NCI-H2196 (cell line): ENCODE data around the gene SRPRB.
"Not testable (repeated sequence)": the region's sequence is repeated elsewhere in the genome, so short reads cannot be mapped to it uniquely, and the experiment has no call there.

ENCODE experiments used
- DNase-seq: peaks from one replicate; lab custom pipeline; 2025; ENCODE audit not compliant: unreplicated experiment; lab: John Stamatoyannopoulos, UW

The SRPRB gene

DNA sequence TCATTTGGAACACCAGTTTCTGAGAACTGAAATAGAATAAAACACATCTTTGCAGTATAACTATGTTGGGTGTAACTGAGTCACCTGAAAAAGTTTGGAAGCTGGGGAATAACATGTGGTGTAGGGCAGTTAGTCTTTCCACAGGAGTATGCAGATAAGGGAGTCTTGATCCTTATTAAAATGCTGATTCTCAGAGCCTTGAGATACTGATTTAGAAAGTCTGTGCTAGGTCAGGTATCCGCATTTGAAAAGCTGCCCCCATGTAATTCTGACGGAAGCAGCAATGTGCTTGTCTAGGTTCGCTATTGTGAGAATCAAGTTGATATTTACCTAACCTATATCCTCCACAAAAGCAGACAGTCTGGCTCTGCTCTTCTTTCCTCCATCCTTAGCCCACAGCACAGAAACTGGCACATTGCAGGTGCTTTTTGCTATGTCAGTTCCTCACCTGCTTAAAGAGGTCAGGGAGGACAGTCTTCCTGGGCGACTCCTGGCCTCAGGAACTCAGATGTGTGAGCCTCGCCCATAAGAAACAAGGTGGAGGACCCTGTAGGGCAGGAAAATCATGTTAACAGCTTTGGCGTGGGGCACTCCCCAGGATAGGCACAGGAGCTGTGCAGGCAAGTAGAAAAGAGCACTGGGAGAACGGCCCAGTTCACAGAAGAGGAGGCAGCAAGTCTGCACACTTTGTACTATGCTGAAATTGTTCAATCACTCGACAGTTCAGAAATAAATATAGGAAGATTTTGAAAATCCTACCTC, 27.6 kb upstream of the SRPRB start:
- no peak for DNase-seq

DNA sequence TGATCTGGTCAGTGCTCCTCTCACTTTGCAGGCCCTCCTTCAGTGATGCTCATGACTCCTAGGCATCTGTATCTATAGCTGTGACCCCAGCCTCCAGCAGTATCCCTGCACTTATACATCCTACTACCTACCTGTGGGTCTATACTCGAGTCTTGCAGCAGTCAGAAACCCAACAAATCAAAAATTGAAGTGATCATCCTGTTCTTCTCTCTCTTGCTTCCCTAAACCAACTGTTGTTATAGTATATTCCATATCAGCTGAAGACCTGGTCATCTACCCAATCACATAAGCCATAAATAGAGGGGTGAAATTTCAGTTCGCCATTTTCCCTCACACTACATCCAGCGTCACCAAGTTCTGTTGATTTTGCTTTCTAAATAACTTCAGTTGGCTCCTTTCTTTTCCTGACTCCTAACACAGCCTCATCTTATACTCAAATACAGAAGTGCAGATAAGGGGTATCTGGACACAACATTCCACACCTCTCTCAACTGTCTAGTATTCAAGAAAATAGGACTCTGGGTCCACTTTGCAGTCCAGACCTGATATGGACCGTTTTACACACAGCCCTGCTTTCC, 25.9 kb upstream of the SRPRB start:
- DNase-seq: no peak

DNA sequence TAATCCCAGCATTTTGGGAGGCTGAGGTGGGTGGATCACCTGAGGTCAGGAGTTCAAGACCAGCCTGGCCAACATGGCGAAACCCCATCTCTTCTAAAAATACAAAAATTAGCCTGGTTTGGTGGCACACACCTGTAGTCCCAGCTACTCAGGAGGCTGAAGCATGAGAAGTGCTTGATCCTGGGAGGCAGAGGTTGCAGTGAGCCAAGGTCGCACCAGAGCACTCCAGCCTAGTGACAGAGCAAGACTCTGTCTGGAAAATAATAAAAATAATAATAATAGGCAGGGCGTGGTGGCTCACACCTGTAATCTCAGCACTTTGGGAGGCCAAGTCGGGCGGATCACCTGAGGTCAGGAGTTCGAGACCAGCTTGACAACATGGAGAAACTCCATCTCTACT, 24.9 kb upstream of the SRPRB start:
- DNase-seq: not testable (repeated sequence)

DNA sequence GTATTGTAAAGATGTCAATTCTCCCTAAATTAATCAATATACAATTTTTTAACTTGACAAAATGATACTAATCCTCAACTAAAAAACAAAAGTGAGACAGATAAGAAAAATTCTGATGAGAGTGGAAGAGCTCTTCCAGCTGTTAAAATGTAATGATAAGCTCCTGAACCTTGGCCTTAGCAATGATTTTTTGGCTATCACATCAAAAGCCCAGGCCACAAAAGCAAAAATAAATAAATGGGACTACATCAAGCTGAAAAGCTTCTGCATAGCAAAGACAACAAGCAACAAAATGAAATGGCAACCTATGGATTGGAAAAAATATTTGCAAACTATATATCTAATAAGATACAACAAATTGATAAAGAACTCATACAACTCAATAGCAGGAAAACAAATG, 24.0 kb upstream of the SRPRB start:
- no peak for DNase-seq

DNA sequence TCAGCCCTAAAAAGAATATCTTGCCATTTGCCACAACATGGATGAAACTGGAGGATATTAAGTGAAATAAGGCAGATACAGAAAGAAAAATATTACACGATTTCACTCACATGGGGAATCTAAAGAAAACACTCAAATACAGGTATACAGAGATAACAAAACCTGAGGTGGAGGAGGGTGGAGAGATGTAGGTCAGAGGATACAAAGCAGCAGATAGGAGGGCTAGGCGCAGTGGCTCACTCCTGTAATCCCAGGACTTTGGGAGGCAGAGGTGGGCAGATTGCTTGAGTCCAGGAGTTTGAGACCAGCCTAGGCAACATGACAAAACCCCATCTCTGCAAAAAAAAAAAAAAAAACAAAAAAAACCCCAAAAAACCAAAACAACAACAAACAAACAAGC, 23.2 kb upstream of the SRPRB start:
- DNase-seq: no peak

DNA sequence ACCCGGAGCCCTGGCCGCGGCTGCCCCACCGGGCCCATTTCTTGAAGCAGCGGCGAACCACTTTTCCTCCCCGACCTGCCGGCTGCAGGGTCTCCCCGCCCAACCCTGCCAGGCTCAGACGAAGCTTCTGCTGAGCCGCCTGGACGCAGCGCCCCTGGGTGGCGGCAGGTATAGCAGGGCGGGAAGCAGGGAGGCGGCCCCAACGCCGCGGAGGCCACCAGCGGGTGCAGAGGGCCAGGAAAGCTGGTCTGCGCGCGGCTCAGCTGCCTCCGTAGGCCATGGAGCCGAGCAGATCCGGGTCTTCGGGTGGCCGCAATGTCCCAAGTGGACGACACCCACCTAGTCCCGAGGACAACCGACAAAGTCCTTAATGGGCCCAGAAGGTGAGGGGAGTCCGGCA, 21.9 kb upstream of the SRPRB start:
- DNase-seq: no peak

DNA sequence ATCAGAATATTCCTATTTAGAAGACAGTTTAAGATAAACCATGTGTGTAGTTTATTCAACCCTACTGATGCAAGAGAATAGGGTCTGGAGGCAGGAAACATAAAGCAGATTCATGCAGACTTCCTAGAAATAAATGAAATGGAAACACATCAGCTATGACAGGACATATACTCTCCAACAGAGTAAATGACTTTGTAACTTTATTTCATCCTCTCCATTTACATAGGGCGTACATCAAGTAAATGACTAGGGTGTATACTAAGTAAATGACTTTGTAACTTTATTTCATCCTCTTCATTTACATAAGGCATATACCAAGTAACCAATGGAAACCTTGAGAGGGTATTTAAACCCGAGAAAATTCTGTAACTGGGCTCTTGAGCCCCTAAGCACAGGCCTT, 17.6 kb upstream of the SRPRB start:
- no peak for DNase-seq

DNA sequence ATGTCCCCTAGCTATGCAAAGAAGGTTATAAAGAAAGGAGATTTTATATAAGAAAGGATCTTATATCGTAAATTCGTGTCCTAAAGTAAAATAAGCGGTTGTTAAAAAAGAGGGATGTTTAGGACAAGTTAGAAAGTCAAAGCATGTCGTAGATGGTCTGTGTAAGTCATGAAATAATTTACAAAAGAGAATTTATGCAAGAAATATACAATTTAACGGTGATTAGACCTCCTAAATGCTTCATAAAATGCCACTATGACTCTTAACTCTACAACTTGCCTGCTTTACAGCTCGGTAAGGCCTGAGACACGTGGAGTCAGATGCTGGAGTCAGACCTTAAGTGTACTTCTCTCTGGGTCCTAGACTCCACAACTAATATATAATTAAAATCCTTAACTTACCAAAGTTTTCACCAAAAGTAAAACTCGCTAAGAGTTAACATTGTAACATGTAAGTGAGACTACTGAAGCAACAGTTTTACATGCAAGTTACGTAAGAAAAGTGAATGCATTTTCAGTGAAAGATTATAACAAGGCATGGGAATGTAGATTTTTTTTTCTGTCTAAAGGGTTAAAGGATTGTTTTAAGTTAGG, 13.3 kb upstream of the SRPRB start:
- peak; percentile 25 for DNase-seq

DNA sequence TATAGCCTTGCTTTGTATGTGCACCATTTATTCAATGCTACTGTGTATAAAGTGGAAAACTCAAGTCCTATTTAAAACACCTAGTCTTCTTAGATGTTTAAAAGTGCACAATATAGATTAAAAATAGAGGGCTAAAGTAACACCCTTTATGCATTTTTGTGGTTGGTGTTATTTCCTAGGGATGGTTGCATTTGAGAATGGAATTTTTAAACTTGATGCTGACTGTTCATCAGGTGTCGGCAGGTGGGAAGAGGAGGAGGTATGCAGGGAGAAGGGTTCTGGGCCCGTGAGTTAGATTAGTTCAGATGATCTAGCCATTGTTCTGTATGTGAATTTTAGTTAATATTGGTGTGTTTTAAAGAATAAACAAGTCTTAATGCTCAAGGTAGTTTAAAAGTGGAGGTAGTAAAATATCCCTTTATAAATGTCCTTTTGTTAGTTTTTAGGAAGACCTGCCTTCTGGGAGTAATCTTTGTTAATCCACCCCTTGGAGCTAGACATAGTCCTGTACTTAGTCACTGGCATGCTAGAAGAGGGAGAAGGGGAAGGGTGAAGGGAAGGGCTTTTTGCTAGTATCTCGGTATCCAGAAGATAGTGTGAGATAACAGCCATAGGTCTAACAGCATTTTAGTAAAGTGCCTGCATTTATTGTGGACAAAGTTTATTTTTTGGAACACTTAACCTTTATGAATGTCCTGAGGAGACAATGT, 8.1 kb upstream of the SRPRB start:
- no peak for DNase-seq

DNA sequence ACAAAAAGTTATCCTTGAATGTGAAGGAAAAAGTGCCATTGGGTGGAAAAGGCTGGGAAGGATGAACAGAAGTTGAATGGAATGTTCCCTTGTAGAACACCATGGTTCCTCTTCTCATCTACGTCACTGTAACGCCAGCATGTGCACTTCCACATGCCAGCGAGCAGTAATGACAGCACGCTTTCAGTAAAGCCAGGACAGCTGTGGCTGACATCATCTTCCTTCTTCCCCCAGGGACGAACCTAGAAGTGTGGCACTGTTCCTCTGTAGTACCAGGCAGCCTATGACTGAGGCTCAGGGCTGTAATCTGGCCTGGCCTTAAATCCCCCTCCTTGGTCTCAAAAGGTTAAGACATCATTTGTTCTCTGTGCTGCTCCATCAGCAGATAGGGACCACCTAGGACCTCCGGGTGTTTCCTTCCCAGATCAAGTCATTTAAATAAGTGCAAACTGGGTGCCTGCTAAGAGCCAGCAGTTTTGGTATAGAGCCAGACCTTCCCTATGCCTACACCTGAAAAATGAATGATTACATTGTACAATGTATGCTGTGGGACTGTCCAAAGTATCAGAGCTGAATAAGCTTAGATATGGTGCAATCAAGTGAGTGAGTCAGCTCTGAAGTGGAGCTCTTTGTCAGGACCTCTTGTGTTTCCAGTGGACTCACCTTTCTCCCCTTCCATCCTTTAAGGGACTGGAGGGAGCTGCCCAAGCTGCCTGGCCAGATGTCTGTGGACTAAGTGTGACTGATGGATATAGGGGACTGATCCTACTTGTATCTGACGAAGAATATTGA, 5.6 kb upstream of the SRPRB start:
- DNase-seq: no peak

DNA sequence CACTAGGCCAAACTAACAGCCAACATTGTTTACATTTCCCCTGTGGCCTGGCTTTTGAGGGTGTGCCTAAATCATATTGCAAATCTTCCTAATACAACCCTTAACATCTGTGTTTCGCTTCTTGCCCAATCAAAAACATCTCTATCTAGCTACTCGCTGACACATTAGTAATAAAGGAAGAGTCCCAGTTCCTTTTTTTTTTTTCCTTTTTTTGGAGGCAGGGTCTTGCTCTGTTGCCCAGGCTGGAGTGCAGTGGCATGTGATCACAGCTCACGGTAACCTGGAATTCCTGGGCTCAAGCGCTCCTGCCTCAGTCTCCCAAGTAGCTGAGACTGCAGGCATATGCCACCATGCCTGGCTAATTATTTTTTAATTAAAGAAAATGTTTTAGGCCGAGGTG, 2.1 kb upstream of the SRPRB start:
- DNase-seq: no peak

DNA sequence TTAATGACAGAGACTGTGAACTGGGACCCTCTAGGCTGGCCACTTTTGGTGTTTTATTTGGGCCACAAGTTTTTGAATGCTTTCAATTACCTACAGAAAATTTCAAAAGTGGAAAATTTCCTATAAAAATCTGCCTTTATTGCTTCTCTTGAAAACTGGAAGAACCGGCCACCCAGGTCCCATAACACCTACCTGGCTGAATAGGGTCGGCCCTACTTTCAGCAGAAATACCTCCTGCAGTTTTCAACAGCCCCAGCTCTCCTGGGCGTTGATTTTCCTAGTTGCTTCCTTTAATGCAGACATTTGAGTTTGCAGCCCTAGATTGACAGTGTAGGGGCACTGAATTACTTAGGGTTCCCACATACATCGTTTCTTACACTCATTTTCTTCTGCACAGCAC, 719 bp upstream of the SRPRB start:
- DNase-seq: no peak

DNA sequence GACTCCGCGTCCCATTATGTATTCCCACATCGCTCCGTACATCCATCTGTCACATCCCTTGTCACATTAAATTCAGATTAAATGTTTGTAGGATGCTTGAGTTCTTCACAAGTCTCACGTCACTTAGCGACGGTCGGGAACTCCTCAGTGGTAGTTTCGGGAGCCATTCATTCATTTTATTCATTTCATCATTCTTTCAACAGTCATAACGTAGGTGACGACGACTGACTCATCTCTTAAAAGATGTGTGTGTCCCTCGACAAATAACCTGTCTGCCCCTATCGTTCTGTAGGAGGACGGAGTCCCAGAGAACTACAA, 272 bp upstream of the SRPRB start:
- DNase-seq: no peak

DNA sequence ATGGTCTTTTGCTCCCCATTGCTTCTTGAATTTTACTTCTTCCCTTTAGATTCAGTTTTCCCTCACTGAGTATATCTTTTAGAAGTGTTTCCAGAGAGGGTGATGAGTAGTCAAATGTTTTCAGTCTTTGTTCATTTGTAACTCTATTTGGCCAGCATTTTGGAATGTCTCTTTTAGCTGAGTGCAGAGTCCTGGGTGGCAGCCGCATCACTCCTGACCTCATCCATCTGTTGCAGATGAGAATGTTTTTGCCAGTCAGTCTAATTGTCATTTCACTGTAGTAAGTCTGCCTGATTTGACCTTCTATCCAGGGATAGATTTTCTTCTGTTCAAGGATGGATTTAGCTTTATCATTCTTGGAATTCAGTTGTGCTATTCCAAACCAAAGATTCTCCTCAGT, 7.3 kb downstream of the SRPRB start:
- no peak for DNase-seq

DNA sequence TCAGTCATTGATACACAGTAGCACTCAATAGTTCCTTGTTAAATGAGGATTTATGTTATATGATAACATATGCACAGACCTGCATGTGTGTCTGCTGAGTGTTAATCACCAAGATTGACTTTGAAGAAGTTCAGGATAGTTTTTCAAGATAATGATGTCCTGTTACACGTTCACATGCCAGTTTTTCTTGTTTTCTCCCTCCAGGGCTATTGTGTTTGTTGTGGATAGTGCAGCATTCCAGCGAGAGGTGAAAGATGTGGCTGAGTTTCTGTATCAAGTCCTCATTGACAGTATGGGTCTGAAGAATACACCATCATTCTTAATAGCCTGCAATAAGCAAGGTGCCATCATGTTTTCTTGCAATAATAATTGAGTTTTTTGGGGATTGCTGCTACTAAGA, 9.8 kb downstream of the SRPRB start:
- DNase-seq: no peak

DNA sequence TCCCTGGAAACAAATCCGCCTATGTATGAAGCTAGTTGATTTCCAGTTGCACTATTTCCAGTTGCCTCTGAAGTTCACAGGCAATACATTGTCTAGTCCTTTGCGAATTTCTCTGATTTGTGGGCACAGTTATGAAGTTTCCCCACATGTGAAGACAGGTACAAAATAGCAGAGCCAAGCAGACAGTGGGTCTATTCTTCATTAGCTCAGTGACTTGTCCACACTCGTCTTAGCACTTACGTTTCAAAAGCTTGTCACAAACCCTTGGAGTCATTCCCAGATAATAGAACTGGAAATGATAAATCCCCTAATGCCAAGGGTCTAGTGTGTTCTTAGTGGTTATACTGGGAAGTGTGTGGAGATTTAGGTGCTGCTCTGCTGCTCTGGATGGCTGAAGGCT, 14.5 kb downstream of the SRPRB start:
- DNase-seq: no peak

DNA sequence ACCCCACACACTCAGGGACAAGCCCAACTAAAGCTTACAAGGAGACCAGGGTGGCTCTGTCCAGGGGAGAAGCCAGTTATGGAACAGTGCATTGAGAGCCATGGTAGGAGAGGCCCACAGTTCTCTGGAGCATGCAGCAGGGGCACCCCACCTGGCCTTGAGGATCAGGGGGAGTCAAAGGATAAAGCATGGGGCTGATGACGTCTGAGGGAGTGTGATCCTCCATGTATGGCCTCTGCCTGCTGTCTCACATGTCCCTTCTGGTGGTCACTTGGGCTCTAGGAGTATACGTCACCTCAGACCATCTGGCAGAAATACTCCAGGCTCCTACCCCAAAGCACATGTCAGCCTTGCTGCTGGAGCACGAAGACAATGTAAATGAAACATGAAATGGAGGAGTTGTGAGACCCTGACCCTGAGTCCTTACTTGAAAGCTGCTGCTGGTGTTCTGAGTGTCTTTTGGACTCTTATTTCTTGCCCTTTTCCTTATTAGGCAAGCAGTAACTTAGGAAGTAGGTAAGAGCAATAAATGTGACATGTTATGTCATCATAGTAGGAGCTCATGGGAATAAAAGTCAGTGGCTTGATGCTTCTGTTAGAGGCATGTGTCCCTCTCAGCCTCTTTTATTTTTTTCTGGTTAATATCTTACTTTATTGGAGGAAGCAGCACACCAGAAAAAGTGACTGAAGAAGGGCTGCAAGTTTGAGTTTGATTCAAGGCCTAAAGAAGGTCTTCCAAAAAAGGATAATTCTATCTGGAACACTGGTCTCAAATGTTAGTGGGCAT, 15.5 kb downstream of the SRPRB start:
- DNase-seq: no peak

DNA sequence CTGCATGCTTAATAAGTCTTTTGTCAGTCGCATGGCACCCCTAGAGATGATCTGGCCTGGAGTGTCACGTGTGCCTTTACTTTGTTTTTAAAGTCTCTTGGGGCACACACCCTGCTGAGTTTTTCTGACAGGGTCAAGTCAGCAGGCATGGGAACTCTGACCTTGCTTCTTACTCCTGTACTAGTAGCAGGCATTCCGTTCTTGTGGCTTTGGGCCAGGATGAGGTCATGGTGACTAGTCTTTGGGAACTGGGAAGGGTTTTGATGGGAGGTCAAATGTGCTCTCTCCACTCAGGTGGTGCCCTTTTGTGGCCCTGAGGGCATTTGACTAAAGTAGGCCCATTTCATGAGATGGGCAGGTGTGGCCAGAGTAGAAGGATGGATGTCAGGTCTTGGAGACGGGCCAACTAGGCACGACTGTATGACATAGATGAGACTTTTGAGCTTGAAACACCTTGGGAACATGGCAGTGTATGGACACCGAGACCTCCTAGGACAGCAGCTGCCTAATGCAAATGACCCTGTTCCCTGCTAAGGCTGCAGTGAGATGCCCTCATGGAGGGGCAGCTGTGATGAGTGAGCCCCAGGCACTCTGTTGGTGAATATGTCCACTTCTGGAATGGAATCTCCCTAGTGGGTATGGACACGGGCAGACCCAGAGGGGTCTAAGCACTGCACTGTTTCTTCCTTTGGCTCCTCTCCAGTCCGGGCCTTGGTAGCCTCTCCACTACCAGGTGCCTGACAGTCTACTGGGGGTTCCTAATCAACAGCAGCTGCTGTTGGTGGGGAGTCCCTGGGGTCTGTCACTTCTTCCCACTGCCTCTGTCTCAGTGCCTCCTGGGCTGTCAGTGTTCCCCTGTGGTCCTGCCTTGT, 16.4 kb downstream of the SRPRB start:
- DNase-seq: peak; percentile 81

DNA sequence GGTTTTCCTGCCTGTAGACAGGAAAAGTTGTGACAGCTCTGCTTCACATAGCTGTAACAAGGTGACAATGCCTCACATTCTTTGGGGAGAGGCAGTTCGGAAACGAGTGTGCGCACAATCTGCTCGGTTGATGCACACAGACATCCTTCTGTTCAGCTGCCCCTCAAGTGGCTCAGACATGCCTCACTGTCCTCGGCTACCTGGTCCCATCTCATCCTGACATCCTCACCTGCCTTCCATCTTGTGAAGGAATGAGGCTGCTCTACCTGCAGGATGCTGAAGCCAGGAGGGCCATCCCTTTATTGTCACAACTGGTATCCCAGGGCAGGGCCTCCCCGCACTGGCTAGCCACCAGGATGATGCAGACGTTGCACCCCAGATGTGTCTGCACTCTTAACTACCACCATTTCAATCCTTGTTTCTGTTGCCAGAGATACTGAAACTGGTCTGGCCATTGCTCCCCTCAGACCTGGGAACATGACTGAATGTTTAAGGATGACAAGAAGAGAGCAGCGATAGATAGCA, 19.4 kb downstream of the SRPRB start:
- no peak for DNase-seq
